ENCODE measurements around the gene MANBA.

- no peak for TF ChIP-seq CTCF (IDR thresholded peaks at IDR 0.05; ENCODE audit: insufficient read depth, low read length, poor library complexity, severe bottlenecking)
- TF ChIP-seq EZH2phosphoT487 (conservative IDR thresholded peaks at IDR 0.05; ENCODE audit: low read length), result no peak
These were observed 128.3 kb downstream of the MANBA start for GRCh38 chr4:102632241-102633065.
